KOPT-K1 (cell line): ENCODE data around the gene GRAMD1C.

ENCODE experiments used
- H3K27ac ChIP-seq: fragments of 200-600 bp; sonication (generic); 2 replicates; pipeline ENCODE4 v1.5.1; 2016; ENCODE audit warnings: antibody characterized with exemption, mild to moderate bottlenecking, low read depth, low read length; ENCODE audit not compliant: poor library complexity, severe bottlenecking
- H3K36me3 ChIP-seq: fragments of 200-600 bp; sonication (generic); 2 replicates; pipeline ENCODE4 v1.5.1; 2017; ENCODE audit warnings: antibody characterized with exemption, mild to moderate bottlenecking, low read length, moderate library complexity; ENCODE audit not compliant: insufficient read depth
- H3K9me3 ChIP-seq: fragments of 200-600 bp; sonication (generic); 2 replicates; pipeline ENCODE4 v1.5.1; 2017; ENCODE audit warnings: antibody characterized with exemption, low read length, mild to moderate bottlenecking; ENCODE audit not compliant: insufficient read depth, poor library complexity, severe bottlenecking

The GRAMD1C gene

GRCh38 chr3:113895964-113896363, 57.4 kb downstream of the GRAMD1C start:
- Histone ChIP-seq H3K36me3 (no peaks in the 10 kb centered on the region), H3K9me3 (no peaks in the 10 kb centered on the region), H3K27ac (no peak overlapping the region)

- Histone ChIP-seq H3K9me3 (no peaks in the 10 kb centered on the region), H3K27ac (no peak overlapping the region), H3K36me3 (no peaks in the 10 kb centered on the region)
Measured at GRCh38 chr3:113896930-113897329, 58.3 kb downstream of the GRAMD1C start.

- Histone ChIP-seq H3K9me3 (no peaks in the 10 kb centered on the region), H3K36me3 (no peaks in the 10 kb centered on the region), H3K27ac (no peak overlapping the region)
Measured at GRCh38 chr3:113897373-113897777, 58.8 kb downstream of the GRAMD1C start.

- Histone ChIP-seq H3K27ac (no peak overlapping the region), H3K36me3 (no peaks in the 10 kb centered on the region), H3K9me3 (no peaks in the 10 kb centered on the region)
Measured at GRCh38 chr3:113898892-113899291, 60.3 kb downstream of the GRAMD1C start.

GRCh38 chr3:113906568-113907140, 68.1 kb downstream of the GRAMD1C start:
- Histone ChIP-seq H3K36me3 (no peaks in the 10 kb centered on the region), H3K27ac (no peak overlapping the region), H3K9me3 (peaks cover 4% of the 10 kb centered on the region)

- no peak overlapping the region for H3K27ac ChIP-seq
- H3K36me3 ChIP-seq = no peaks in the 10 kb centered on the region
- H3K9me3 ChIP-seq = peaks cover 4% of the 10 kb centered on the region
Measured at GRCh38 chr3:113908133-113908532, 69.5 kb downstream of the GRAMD1C start.

GRCh38 chr3:113910966-113911365, 72.4 kb downstream of the GRAMD1C start:
- H3K27ac ChIP-seq = no peak overlapping the region
- no peaks in the 10 kb centered on the region for H3K9me3 ChIP-seq
- no peaks in the 10 kb centered on the region for H3K36me3 ChIP-seq

GRCh38 chr3:113912552-113913236, 74.1 kb downstream of the GRAMD1C start:
- no peaks in the 10 kb centered on the region for H3K9me3 ChIP-seq
- H3K27ac ChIP-seq = peak overlapping the region; percentile 38
- no peaks in the 10 kb centered on the region for H3K36me3 ChIP-seq

- Histone ChIP-seq H3K9me3 (no peaks in the 10 kb centered on the region), H3K36me3 (no peaks in the 10 kb centered on the region), H3K27ac (no peak overlapping the region)
Measured at GRCh38 chr3:113914646-113915045, 76.1 kb downstream of the GRAMD1C start.

GRCh38 chr3:113927556-113927955, 89.0 kb downstream of the GRAMD1C start:
- no peaks in the 10 kb centered on the region for H3K36me3 ChIP-seq
- peaks cover 24% of the 10 kb centered on the region for H3K9me3 ChIP-seq
- H3K27ac ChIP-seq = no peak overlapping the region

- H3K9me3 ChIP-seq = no peaks in the 10 kb centered on the region
- no peak overlapping the region for H3K27ac ChIP-seq
- no peaks in the 10 kb centered on the region for H3K36me3 ChIP-seq
Measured at GRCh38 chr3:113946831-113947230, 108.2 kb downstream of the GRAMD1C start.

- Histone ChIP-seq H3K36me3 (no peaks in the 10 kb centered on the region), H3K9me3 (no peaks in the 10 kb centered on the region), H3K27ac (no peak within 1 kb of the TSS)
Measured at GRCh38 chr3:113947372-113948014, 108.9 kb downstream of the GRAMD1C start, which contains the start of gene ZDHHC23. Gene ZDHHC23, plus strand, starts transcription at chr3:113948013. Its CDS starts 790 bp downstream, at chr3:113948803.

- no peaks in the 10 kb centered on the region for H3K36me3 ChIP-seq
- no peak overlapping the region for H3K27ac ChIP-seq
- H3K9me3 ChIP-seq = no peaks in the 10 kb centered on the region
Measured at GRCh38 chr3:113948015-113948917, 109.7 kb downstream of the GRAMD1C start.

GRCh38 chr3:113952921-113953320, 114.3 kb downstream of the GRAMD1C start:
- H3K27ac ChIP-seq = no peak overlapping the region
- H3K36me3 ChIP-seq = no peaks in the 10 kb centered on the region
- no peaks in the 10 kb centered on the region for H3K9me3 ChIP-seq

- H3K36me3 ChIP-seq = no peaks in the 10 kb centered on the region
- H3K9me3 ChIP-seq = no peaks in the 10 kb centered on the region
- H3K27ac ChIP-seq = no peak overlapping the region
Measured at GRCh38 chr3:113953677-113954076, 115.1 kb downstream of the GRAMD1C start.
